ENCODE results near the gene NPHP1.

NPHP1 gene

DNA sequence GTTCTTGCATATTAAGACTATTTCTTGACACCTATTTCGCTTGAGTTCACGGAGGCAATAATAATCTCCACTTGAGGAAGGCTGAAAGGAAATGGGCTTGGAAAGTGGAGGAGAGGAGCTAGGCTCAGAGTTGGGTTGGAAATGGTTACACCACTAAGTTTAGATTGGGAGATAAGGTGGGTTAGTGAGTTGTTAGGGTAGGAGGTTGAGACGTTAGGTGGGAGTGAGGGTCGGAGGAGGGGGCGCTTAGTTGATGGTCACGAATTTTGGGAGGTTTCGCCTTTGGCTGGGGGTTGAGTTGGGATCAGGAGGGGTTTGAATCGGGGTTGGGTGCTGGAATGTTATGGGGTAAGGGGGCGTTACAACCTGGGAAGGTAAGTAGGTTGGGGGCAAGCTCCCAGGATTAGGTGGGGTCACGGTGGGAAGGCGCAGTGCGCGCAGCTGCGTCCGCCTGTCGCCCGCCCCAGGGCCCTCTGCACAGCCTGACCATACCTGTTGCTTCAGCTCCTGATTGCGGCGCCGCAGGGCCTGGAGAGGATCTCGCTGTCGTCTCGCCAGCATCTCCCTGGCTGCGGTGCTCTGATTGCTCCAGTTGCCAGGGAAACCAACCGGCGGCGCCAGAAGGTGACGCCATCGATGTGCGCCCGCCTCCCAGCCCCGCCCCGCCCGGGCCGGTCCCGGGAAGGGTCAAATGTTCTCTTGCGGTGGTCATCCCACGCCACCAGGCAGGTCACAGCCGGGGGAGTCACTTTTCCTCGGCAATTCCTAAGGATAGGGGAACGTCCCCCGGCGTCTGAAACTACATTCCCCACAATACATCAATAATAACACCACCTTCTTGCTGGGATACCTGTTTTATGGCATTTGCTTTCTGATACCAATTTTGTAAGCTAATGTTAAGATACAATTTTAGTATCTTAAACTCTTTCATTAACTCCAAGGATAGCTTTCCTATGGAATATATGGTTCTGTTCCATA, at the start of gene NPHP1:
Gene NPHP1, minus strand, starts transcription at position 606 of the 978 bp plus-strand sequence. Its CDS starts 45 bp downstream, at position 561.
- TF ChIP-seq GATA2 (IDR thresholded peaks at IDR 0.05; ENCODE audit: low read depth, low read length) (peak; percentile 85), GATA3 (IDR thresholded peaks at IDR 0.05; ENCODE audit: low read depth, low read length) (peak; percentile 41; the same call in 1 of the 2 replicates)

DNA sequence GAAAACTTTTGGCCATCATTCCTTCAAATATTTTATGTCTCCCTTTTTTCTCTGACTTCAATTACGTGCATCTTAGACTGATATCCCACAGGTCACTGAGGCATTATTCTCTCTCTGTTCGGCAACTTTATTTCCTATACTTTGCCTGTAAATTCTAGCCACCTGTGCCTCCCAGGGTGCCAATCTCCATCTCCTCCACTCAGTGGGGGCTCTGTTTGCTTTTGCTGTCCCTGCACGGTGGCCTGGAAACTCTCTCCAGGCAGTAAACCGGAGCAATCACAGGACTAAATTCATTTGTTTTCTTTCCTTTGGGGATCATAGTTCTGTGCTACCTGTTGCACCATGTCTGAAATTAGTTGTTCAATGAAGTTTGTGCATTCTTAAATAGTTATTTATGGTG, 17.1 kb upstream of the NPHP1 start:
- TF ChIP-seq GATA3 (IDR thresholded peaks at IDR 0.05; ENCODE audit: low read depth, low read length) (no peak), GATA2 (IDR thresholded peaks at IDR 0.05; ENCODE audit: low read depth, low read length) (no peak)

DNA sequence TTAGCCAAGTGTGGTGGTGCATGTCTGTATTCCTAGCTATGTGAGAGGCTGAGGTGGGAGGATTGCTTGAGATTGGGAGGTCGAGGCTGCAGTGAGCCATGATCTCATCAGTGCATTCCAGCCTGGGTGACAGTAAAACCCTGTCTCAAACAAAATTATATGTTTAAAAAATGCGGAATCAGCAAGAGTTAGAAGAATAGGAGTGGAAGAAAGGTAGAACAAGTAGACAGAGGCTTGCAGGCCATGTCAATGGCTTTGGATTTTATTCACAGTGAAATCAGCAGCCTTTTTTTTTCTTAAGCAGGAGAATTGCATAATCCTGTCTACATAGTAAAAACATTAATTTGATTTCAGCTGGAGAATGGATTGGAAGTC, 15.4 kb upstream of the NPHP1 start:
- no peak for TF ChIP-seq GATA3 (IDR thresholded peaks at IDR 0.05; ENCODE audit: low read depth, low read length)
- no peak for TF ChIP-seq GATA2 (IDR thresholded peaks at IDR 0.05; ENCODE audit: low read depth, low read length)

DNA sequence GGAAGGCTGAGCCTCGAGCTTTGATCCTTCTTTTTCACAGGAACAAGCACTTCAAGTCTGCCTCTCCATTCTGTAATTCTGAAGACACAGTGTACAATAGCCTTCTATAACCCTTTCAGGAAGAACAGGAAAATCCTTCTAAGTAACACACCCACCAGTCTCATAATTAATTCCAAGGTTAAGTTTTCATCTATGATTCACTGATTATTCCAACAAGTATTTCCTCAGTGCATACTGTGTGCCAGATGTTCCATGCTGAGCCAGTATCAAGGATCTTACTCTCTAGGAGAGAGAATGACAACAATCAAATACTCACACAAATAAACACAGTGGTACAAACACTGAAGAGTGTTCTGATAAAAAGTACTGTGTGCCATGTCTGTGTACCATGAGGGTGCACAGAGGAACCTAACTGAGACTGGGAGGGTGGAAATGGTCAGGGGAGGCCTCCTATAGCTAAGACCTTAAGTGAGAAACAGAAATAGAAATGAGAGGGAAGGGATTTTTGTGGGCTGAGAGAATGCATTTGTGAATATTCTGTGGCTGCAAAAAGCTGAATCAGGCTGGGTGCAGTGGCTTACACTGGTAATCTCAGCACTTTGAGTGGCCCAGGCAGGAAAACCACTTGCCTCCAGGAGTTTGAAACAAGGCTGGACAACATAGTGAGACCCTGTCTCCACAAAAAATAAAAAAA, 14.8 kb upstream of the NPHP1 start:
- no peak for TF ChIP-seq GATA3 (IDR thresholded peaks at IDR 0.05; ENCODE audit: low read depth, low read length)
- TF ChIP-seq GATA2 (IDR thresholded peaks at IDR 0.05; ENCODE audit: low read depth, low read length) = no peak

DNA sequence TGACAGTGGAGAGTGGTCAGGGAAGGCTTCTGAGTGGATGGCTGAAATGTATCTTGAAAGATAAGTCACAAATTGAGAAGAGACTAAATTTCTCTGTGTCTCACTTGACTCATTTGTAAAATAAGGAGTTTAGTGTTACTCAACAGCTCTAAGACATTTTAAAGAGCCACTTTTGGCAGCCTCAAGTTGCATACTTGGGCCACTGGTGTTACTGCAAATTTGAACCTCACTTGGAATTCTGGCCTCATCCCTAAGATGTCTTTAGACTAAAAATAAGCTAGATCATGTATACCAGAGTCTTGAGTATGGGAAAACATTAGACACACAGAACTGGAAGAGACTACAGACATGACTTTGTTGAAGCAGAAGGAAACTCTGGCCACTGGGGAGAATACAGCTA, 12.0 kb upstream of the NPHP1 start:
- TF ChIP-seq GATA2 (IDR thresholded peaks at IDR 0.05; ENCODE audit: low read depth, low read length) (no peak), GATA3 (IDR thresholded peaks at IDR 0.05; ENCODE audit: low read depth, low read length) (no peak)

DNA sequence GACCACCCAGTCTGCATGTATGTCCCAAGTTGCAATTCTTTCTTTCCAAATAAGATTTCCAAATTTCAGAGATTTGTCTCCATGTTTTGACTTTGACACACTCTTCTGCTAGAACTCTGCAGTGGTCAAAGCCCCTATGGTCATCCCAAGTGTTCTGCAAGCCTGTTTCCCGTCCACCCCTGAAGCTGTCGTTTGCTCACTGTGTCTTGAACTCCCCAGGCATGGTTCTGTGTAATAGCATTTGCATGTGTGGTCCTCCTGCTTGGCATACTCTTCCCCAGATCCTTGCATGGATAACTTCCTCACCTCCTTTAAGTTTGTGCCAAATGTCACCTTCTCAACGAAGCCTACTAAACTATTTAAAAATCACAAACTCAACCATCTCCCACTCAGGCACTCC, 11.4 kb upstream of the NPHP1 start:
- TF ChIP-seq GATA3 (IDR thresholded peaks at IDR 0.05; ENCODE audit: low read depth, low read length) = no peak
- TF ChIP-seq GATA2 (IDR thresholded peaks at IDR 0.05; ENCODE audit: low read depth, low read length) = no peak

DNA sequence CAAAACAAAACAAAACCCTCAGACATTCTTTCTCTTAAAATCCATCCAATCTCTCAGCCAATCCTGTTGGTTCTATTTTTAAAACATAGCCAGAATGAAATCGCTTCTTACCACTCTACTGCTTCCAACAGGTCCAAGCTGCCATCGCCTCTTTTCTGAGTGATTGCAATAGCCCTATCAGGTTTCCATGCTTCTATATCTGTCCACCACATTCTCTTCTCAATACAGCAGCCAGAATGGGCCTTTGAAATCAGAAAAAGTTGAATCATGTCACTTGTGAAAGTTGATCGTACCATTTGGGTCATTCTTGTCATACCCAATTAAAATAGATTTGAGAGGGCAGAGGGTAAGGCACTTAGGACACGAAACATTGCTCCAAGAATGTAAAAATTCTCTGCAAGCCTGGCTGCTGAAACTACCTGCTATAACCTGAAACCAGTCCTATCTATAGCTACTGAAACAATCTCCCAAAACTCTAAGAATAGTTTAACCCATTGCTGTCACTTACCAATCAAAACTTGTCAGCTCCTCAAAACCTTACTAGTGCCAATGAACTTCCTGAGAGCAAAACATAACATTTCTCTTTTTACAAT, 10.8 kb upstream of the NPHP1 start:
- no peak for TF ChIP-seq GATA2 (IDR thresholded peaks at IDR 0.05; ENCODE audit: low read depth, low read length)
- TF ChIP-seq GATA3 (IDR thresholded peaks at IDR 0.05; ENCODE audit: low read depth, low read length) = no peak

DNA sequence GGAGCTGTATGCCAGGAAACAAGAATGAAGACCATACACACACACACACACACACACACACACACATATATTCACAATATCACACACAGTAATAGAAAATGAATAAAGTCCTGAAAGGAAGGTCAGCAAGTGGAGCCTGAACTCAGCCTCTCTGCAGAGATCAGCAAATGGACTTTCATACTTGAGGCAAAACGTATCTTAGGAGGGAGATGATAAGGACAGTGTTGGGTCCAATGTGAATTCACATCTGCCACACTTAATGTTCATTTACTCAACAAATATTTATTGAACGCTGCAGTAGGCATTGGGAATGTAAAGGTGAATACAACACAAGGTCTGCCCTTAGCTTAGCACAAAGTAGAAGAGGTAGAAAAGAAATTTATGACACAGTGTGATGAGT, 10.3 kb upstream of the NPHP1 start:
- TF ChIP-seq GATA3 (IDR thresholded peaks at IDR 0.05; ENCODE audit: low read depth, low read length) (no peak), GATA2 (IDR thresholded peaks at IDR 0.05; ENCODE audit: low read depth, low read length) (no peak)

DNA sequence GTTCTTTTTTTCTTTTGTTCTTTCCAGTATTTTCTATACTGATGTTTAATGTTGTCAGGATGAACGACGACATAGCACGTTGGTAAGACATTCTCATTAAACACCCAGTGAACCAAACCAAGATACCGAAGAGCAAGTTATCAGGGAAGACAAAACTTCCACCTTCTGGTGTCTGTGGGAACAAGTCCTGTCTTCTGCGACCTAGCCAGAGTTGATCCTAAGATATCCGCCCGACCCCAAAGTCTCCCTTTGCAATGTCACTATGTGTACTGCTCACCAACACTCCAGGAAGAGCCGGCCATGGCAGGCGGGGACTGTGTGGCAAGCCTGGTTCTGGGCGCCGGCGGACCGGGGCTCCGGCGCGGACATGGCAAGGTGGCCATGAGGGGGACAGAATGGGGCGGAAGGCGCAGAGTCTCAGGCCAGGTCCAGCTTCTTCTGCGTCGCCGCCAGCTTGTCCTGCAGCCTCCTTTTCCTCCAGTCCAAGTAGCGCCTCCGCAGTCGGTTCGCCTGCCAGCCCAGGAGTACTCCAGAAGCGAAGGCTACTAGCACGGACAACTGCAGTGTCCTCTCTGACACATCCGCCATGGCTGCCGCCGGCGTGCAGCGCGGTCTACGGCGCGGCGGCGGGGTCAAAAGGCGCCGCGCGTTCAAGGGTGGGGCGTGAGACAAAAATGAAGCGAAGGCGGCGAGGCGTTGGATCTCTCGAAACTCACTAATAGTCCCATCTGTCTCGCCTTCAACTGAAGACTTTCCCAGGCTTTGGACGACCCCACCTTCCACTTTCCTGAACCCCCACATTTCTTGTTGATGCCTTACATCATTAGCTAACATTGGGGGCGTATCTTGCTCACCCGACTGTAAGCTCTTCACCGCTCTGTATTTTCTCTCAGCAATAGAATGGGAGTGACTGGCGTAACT, 7.4 kb upstream of the NPHP1 start, which contains the start of gene MTLN:
Gene MTLN, minus strand, starts transcription at position 610 of the 921 bp plus-strand sequence. Its CDS starts 22 bp downstream, at position 588.
- TF ChIP-seq GATA3 (IDR thresholded peaks at IDR 0.05; ENCODE audit: low read depth, low read length) = no peak
- TF ChIP-seq GATA2 (IDR thresholded peaks at IDR 0.05; ENCODE audit: low read depth, low read length) = no peak

DNA sequence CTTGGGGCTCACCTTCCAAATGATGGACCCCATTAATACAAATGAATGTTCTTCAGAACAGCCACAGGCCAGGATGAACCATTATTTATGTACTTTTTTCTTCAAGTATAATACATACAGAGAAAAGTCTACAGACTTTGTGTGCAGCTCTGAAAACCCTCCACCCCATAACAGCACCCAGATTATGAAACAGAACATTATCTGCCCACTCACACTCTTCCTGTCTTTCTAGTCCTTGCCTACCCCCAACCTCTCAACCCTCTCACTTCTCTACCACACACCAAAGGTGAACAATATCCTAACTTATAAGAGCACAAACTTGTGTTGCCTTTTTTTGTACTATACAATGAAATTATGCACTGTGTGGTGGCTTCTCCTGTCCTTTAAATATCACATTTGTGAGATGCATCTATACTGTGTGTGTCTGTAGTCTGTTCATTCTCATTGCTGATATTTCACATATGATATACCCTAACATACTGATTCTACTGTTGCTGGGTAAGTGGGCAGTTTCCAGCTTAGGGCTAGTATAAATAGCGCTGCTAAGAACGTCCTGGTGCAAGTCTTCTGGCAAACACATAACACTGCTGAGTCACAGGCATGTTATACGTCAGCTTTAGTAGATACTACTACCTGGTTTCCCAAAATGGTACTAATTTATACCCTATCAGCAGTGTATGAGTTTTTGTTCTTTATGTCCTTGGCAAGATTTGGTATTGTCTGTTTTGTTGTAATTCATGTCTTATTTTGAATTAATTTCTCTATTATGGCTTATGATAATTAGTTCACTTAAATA, 1.0 kb upstream of the NPHP1 start:
- no peak for TF ChIP-seq GATA3 (IDR thresholded peaks at IDR 0.05; ENCODE audit: low read depth, low read length)
- no peak for TF ChIP-seq GATA2 (IDR thresholded peaks at IDR 0.05; ENCODE audit: low read depth, low read length)

DNA sequence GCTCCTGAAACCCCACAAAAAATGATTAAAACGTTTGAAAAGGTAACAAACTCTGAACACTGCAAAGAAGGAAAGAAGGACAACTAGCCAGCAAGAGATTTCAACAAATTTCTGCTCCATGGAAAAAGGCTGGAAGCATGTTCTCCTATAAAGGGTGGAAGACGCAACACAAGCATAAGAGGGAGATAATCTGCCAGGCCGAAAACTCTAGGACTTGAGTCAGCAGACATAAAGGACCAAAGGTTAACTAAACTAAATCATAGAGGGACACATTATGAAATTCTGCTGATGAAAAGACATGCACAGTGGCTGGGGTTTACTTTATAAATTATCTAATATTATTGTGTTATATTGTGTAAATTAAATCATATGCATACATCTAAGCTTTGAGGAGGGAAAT, 6.8 kb downstream of the NPHP1 start:
- TF ChIP-seq GATA2 (IDR thresholded peaks at IDR 0.05; ENCODE audit: low read depth, low read length) = no peak
- TF ChIP-seq GATA3 (IDR thresholded peaks at IDR 0.05; ENCODE audit: low read depth, low read length) = no peak

DNA sequence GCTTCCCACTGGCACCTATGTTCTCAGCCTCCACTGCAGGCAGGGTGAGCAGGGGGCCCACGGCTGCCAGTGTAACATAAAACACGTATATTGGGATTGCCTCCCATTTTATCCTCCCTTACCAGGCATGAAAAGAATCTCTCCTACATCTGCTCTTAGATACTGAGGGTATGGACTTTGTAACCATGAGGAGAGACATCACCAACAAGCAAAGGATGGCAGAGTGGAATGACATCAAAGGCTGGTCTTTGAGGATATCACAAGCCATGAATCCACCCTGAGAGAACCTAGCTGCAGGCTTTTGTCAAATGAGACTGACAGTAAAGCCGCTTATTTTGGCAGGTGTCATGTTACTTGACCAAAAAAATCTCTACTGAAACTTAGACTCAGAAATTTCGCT, 7.4 kb downstream of the NPHP1 start:
- TF ChIP-seq GATA2 (IDR thresholded peaks at IDR 0.05; ENCODE audit: low read depth, low read length) (no peak), GATA3 (IDR thresholded peaks at IDR 0.05; ENCODE audit: low read depth, low read length) (no peak)
